WTC11 (cell line): ENCODE measurements around the gene ASGR1.
A peak's percentile ranks its signal among the peaks of the same experiment; 100 is the strongest.

Experiments used
- CBFB ChIP-seq: sonication (generic); formaldehyde crosslinking; IDR thresholded peaks from 2 replicates; pipeline ENCODE4 v1.8.1; 2022; ENCODE audit warnings: mild to moderate bottlenecking, low read depth, missing genetic modification reagents
- CREB1 ChIP-seq: sonication (generic); formaldehyde crosslinking; IDR thresholded peaks from 2 replicates; pipeline ENCODE4 v1.8.0; 2023; ENCODE audit warnings: mild to moderate bottlenecking, missing genetic modification reagents
- CTCF ChIP-seq: fragments of 200-600 bp; IDR thresholded peaks from 2 replicates; pipeline ENCODE4 v1.8.0; 2022; ENCODE audit warnings: antibody characterized with exemption
- E2F1 ChIP-seq: sonication (generic); formaldehyde crosslinking; IDR thresholded peaks from 2 replicates; pipeline ENCODE4 v1.8.0; 2022; ENCODE audit warnings: mild to moderate bottlenecking, missing genetic modification reagents
- KAT7 ChIP-seq: sonication (generic); formaldehyde crosslinking; IDR thresholded peaks from 2 replicates; pipeline ENCODE4 v1.8.1; 2023; ENCODE audit warnings: missing genetic modification reagents, mild to moderate bottlenecking, borderline replicate concordance
- MAX ChIP-seq: sonication (generic); formaldehyde crosslinking; IDR thresholded peaks from 2 replicates; pipeline ENCODE4 v1.8.0; 2022; ENCODE audit warnings: mild to moderate bottlenecking, missing genetic modification reagents
- MYBL2 ChIP-seq: sonication (generic); formaldehyde crosslinking; IDR thresholded peaks from 2 replicates; pipeline ENCODE4 v1.8.1; 2023; ENCODE audit warnings: mild to moderate bottlenecking, moderate library complexity, missing genetic modification reagents
- TF ChIP-seq, protein P1 (sequence below): fragments of 250-450 bp; sonication (Bioruptor Pico); IDR thresholded peaks from 2 replicates; pipeline ENCODE4 v1.9.0; 2021; ENCODE audit warnings: moderate library complexity, mild to moderate bottlenecking, inconsistent platforms, borderline replicate concordance

GRCh38 chr17:7136266-7136877, 42.8 kb downstream of the ASGR1 start:
- TF ChIP-seq E2F1 (CRISPR knock-in tag) (no peak), CREB1 (CRISPR knock-in tag) (no peak), CBFB (no peak), CTCF (peak; percentile 83), KAT7 (CRISPR knock-in tag) (no peak), MAX (CRISPR knock-in tag) (no peak), MYBL2 (CRISPR knock-in tag) (no peak)
- TF ChIP-seq, protein P1, sequence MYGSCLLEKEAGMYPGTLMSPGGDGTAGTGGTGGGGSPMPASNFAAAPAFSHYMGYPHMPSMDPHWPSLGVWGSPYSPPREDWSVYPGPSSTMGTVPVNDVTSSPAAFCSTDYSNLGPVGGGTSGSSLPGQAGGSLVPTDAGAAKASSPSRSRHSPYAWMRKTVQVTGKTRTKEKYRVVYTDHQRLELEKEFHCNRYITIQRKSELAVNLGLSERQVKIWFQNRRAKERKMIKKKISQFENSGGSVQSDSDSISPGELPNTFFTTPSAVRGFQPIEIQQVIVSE (CRISPR knock-in tag): no peak
